SIG-M5 treated with dmso at 0.1 percent for 504 hours (cell line): ENCODE results near the gene A4GALT.
"Not testable (repeated sequence)": the region's sequence is repeated elsewhere in the genome, so short reads cannot be mapped to it uniquely, and the experiment has no call there.

Experiments used
- DNase-seq: peaks from one replicate; lab custom pipeline; 2025; ENCODE audit not compliant: unreplicated experiment; lab: John Stamatoyannopoulos, UW

A4GALT gene, protein sequence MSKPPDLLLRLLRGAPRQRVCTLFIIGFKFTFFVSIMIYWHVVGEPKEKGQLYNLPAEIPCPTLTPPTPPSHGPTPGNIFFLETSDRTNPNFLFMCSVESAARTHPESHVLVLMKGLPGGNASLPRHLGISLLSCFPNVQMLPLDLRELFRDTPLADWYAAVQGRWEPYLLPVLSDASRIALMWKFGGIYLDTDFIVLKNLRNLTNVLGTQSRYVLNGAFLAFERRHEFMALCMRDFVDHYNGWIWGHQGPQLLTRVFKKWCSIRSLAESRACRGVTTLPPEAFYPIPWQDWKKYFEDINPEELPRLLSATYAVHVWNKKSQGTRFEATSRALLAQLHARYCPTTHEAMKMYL

GRCh38 chr22:42720263-42721044, at the start of gene A4GALT:
Gene A4GALT (minus strand): TSS chr22:42720870. CDS start chr22:42693951, 26,919 bp downstream.
- no peak for DNase-seq

DNA sequence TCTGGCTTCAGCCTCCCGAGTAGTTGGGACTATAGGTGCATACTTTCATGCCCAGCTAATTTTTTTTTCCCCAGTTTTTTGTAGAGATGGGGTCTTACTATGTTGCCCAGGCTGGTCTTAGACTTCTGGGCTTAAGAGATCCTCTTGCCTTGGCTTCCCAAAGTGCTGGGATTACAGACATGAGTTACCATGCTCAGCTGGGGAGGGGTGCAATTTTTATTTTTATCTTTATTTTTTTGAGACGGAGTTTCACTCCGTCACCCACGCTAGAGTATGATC, 49.7 kb upstream of the A4GALT start:
- no peak for DNase-seq

GRCh38 chr22:42769574-42770447, 49.1 kb upstream of the A4GALT start:
- no peak for DNase-seq

GRCh38 chr22:42769238-42769573, 48.5 kb upstream of the A4GALT start:
- no peak for DNase-seq

- no peak for DNase-seq
These were observed 47.8 kb upstream of the A4GALT start for GRCh38 chr22:42768385-42769035.

- DNase-seq, result no peak
These were observed 46.2 kb upstream of the A4GALT start for GRCh38 chr22:42766860-42767259.

DNA sequence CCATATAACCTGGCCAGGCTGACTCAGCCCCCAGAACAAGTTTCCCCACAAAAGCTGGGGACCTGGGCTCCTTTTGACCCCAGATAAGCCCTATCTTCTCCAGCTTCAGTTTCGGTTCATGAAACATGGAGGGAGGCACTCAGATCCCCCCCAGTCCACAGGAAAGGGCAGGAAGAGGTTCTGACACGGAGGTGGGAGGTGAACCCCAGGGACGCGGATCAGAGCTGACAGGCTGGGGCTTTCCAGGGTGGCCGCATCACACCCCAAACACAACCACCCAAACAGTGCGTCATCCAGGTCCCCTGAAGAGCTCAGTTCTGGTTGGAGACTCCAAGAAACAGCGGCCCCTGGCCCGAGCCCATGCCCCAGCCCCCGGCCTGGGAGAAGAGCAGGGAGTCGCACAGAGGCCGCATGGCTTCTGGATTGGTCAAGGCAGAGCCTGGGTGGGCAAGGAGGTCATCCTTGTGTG, 44.3 kb upstream of the A4GALT start:
- no peak for DNase-seq

DNA sequence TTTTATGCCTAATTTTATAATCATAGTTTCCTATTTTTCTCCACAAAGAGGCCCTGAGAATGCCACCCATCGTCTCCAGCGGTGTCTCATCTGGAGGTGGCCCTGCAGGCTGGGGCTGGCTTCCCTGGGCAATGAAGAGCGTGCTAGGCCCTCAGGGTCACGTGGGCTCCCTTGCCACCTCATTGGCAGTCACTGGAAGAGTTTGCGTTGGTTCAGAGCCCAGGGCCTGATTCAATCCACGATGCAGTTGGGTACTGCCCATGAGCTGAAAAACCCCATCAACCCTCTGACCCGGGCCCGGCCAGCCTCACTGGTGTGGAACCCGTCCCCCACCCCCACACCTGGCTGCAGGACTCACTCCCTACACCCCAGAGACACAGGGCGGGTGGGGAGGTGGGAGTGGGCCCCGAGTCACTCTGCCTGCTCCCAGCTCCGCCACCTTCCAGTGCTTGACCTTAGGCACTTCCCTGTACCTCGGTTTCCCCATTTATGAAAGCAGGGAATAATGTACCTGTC, 43.4 kb upstream of the A4GALT start:
- no peak for DNase-seq

DNA sequence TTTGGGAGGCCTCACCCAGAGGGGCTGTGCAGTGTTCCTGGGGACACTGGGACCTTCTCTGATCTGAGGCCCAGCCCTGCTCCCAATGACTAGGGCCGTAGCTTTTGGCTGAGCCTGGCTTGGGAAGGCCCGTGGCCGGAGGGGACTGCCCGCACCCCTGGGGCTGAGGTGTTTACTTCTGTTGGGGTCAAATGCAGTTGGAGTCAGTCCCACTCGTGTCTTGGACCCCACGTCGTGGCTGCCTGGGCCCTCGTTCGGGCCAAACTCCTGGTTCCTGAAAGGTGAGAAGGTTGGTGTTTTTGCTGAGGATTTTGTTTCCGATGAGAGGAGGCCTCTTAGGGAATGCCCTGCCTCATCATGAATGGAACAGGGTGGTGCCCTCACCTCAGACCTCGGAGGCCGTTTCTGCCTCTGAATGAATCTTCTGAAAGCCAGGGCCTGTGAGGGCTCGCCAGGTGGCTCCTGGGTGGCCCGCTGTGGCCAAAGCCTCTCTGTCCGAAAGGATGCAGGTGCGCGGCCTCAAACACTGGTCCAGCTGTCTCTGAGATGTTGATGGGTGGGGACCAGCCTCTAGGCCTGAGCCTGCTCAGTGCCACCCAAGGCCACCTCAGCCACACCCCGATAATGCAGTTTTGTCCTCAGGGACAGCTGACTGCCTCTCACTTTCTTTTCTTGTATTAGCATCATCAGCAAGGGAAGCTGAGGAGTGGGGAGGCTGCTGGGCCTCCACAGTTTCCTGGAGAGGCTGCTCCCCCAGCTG, 40.3 kb upstream of the A4GALT start:
- no peak for DNase-seq

- DNase-seq, result no peak
These were observed 38.4 kb upstream of the A4GALT start for GRCh38 chr22:42758931-42759629.

- peak; percentile 31 for DNase-seq
These were observed 34.9 kb upstream of the A4GALT start for GRCh38 chr22:42755553-42755952.

DNA sequence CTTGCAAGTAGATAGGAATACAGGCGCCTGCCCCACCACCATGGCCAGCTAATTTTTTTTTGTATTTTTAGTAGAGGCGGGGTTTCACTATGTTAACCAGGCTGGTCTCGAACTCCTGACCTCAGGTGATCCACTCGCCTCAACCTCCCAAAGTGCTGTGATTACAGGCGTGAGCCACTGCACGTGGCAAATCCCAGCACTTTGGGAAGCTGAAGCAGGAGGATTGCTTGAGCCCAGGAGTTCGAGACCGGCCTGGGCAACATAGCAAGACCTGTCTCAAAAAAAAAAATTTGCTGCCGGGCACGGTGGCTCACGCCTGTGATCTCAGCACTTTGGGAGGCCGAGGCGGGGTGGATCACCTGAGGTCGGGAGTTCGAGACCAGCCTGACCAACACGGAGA, 34.5 kb upstream of the A4GALT start:
- not testable (repeated sequence) for DNase-seq

DNA sequence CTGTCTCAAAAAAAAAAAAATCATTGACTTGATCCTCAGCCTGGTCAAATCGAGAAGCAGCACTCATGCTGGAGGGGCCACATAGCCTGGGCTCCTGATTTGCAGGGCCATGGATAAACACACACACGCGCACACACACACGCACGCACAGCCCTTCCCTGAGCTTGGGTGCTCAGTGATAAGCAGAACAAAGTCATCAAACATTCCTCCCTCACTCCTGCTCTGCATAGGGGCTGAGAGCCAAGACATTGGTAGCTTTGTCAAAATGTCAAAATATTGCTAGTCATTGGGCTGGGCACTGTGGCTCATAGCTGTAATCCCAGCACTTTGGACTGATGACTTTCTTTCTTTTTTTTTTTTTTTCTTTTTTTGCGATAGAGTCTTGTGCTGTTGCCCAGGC, 34.0 kb upstream of the A4GALT start:
- no peak for DNase-seq

GRCh38 chr22:42752912-42753311, 32.2 kb upstream of the A4GALT start:
- no peak for DNase-seq

GRCh38 chr22:42752230-42752746, 31.6 kb upstream of the A4GALT start:
- DNase-seq, result no peak

DNA sequence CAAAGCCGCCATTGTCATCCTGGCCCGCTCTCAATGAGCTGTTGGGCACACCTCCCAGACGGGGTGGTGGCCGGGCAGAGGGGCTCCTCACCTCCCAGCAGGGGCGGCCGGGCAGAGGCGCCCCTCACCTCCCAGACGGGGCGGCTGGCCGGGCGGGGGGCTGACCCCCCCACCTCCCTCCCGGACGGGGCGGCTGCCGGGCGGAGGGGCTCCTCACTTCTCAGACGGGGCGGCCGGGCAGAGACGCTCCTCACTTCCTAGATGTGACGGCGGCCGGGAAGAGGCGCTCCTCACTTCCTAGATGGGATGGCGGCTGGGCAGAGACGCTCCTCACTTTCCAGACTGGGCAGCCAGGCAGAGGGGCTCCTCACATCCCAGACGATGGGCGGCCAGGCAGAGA, 29.8 kb upstream of the A4GALT start:
- not testable (repeated sequence) for DNase-seq

- DNase-seq, result no peak
These were observed 27.2 kb upstream of the A4GALT start for GRCh38 chr22:42747701-42748513.

- DNase-seq, result no peak
These were observed 24.4 kb upstream of the A4GALT start for GRCh38 chr22:42745118-42745517.
